H1 (cell line): ENCODE data around the gene CRKL. TPM values are rescaled to one million over a fixed set of nuclear protein-coding genes. Genes with fewer than 3 reads are reported as not detected.

Source experiments
- CREB1 ChIP-seq: IDR thresholded peaks from 2 replicates; pipeline ENCODE4 v1.6.1; 2012; ENCODE audit warnings: inconsistent platforms
- RAD21 ChIP-seq, 2 experiments: IDR thresholded peaks in 1 of 2; conservative IDR thresholded peaks in 1 of 2; 2 replicates each; pipeline ENCODE4 v1.6.1; 2011; ENCODE audit warnings: low read depth in 2 of 2, low read length in 2 of 2, improper control_type of control experiment in 1 of 2, inconsistent platforms in 1 of 2, mild to moderate bottlenecking in 1 of 2, moderate library complexity in 1 of 2
- SUZ12 ChIP-seq: fragments of 200-600 bp; sonication (generic); IDR thresholded peaks from 2 replicates; pipeline ENCODE4 v1.6.1; 2012; ENCODE audit warnings: mild to moderate bottlenecking, inconsistent platforms, low read length, moderate library complexity, mixed read lengths
- polyA plus RNA-seq, 7 experiments: library from polyadenylated mRNA; depleted of rRNA in 3 of 7; stranded (reverse) in 5 of 7; unstranded in 2 of 7; fragments of >200 nt in 5 of 7; fragments of 200-250 nt in 2 of 7; gene quantifications; 1 replicate in 5 of 7; 2 replicates in 1 of 7; 4 replicates in 1 of 7; pipeline versions ENCODE4 v1.2.1 to v1.2.3, GENCODE V29; 2011 to 2013; ENCODE audit warnings: missing spikeins in 2 of 7, mixed read lengths in 2 of 7
- total RNA-seq: library from RNA; stranded (reverse); fragmentation: NEBNext Ultra II Directional; extraction: Animal tissue kit (Norgen Biotek cat#: 25700); gene quantifications from 2 replicates; pipeline ENCODE4 v1.2.1, GENCODE V29; 2021
- TF ChIP-seq, protein P1 (sequence below): IDR thresholded peaks from 2 replicates; pipeline ENCODE4 v1.6.1; 2011; ENCODE audit warnings: low read length, improper control_type of control experiment

Gene CRKL
- total and polyA plus RNA-seq, 2 of the 8 experiments (the other 6 are each of a cell fraction or from before 2014, with no cell fraction given), result 34.5 to 94.5 TPM

DNA sequence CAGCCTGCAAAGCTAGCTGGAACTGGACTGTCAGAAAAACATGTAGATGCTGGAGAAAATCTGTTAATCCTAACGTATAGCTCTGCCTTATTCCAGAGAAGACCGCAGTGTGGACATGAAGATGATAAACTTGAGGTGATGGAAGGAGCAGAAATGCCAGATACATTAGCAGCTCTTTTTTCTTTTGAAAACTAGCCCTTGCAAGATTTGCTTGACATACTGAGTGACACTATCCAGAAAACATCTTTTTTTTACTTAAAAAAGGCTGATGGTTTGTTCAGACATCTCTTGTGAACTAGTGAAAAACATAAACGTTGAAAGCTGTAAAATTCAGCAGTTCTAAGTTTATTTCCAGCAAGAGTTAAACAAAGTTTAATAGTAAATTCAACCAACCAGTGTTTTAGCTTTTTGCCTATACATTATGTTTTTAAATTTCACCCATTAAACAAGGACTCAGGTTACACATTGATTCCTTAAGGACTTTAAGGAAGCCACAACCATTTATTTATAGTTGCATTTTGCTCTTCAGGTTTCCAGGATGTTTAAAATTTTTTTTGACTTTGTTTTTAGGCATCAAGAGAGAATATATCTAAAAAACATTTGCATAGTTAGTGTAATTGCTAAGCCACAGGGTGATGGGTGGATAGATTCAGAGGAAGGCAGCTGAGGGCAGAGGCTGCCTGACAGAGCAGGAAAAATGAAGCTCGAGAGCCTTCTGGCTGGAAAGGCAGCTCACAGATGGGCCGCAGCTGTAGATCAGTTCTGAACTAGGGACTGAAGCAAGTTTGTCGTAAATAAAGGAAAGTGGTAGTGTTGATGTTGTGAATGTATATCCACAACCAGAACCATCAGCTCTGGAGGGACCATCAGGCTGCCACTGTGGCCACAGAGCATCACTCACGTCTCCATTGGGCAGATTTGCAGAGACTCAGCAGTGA, 48.9 kb upstream of the CRKL start (continued):
- TF ChIP-seq, protein P1, sequence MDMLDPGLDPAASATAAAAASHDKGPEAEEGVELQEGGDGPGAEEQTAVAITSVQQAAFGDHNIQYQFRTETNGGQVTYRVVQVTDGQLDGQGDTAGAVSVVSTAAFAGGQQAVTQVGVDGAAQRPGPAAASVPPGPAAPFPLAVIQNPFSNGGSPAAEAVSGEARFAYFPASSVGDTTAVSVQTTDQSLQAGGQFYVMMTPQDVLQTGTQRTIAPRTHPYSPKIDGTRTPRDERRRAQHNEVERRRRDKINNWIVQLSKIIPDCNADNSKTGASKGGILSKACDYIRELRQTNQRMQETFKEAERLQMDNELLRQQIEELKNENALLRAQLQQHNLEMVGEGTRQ, result no peak
- no peak for TF ChIP-seq RAD21 (IDR thresholded peaks at IDR 0.05 in 1 of 2, conservative IDR thresholded peaks at IDR 0.05 in 1 of 2; ENCODE audit: low read depth in 2 of 2, low read length in 2 of 2)
- TF ChIP-seq SUZ12, result no peak
- no peak for TF ChIP-seq CREB1
